GM12878 (cell line): ENCODE results near the gene TMEM40.

Source experiments
- RAD51 ChIP-seq: fragments of 450-650 bp; IDR thresholded peaks from 2 replicates; pipeline ENCODE4 v1.6.1; 2016; ENCODE audit warnings: moderate library complexity, mild to moderate bottlenecking, inconsistent platforms
- TF ChIP-seq, protein P1 (sequence below), 3 experiments: IDR thresholded peaks in 2 of 3; conservative IDR thresholded peaks in 1 of 3; 2 replicates each; pipeline ENCODE4 v1.5.1; 2011; ENCODE audit warnings: low read depth in 3 of 3, low read length in 3 of 3, mild to moderate bottlenecking in 3 of 3, control low read depth in 2 of 3, moderate library complexity in 2 of 3, inconsistent platforms in 1 of 3, mixed read lengths in 1 of 3; ENCODE audit not compliant: control insufficient read depth in 2 of 3, insufficient read depth in 1 of 3; ENCODE audit errors: extremely low read depth in 1 of 3

DNA sequence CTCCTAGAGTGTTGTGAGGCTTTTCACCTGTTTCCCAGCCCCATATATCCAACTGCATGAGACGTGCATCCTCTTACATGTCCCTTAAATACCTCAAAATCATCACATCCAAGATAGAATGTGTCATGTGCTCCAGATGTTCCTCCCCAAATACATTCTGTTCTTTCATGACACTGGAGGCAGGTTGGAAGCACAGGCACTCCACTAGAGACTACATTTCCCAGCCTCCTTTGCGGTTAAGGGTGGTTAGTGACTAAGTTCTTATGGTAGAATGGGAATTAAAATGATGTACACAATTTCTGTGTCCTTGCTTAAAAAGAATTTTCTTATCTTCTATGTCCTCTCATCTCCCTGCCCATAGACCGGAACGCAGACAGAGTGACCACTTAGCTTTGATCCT lies 34.3 kb downstream of the TMEM40 start:
- TF ChIP-seq RAD51: no peak
- TF ChIP-seq, protein P1, sequence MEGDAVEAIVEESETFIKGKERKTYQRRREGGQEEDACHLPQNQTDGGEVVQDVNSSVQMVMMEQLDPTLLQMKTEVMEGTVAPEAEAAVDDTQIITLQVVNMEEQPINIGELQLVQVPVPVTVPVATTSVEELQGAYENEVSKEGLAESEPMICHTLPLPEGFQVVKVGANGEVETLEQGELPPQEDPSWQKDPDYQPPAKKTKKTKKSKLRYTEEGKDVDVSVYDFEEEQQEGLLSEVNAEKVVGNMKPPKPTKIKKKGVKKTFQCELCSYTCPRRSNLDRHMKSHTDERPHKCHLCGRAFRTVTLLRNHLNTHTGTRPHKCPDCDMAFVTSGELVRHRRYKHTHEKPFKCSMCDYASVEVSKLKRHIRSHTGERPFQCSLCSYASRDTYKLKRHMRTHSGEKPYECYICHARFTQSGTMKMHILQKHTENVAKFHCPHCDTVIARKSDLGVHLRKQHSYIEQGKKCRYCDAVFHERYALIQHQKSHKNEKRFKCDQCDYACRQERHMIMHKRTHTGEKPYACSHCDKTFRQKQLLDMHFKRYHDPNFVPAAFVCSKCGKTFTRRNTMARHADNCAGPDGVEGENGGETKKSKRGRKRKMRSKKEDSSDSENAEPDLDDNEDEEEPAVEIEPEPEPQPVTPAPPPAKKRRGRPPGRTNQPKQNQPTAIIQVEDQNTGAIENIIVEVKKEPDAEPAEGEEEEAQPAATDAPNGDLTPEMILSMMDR (IDR thresholded peaks at IDR 0.05 in 2 of 3, conservative IDR thresholded peaks at IDR 0.05 in 1 of 3; ENCODE audit: control insufficient read depth in 2 of 3, extremely low read depth in 1 of 3, insufficient read depth in 1 of 3, low read depth in 3 of 3, low read length in 3 of 3): no peak
